ENCODE results near the gene TUBA1C. TPM values are rescaled to one million over a fixed set of nuclear protein-coding genes. Genes with fewer than 3 reads are reported as not detected.

TUBA1C gene
- total and polyA plus RNA-seq, 2 of the 4 experiments (the other 2 are of a cell fraction), result 1,420 to 2,555 TPM

DNA sequence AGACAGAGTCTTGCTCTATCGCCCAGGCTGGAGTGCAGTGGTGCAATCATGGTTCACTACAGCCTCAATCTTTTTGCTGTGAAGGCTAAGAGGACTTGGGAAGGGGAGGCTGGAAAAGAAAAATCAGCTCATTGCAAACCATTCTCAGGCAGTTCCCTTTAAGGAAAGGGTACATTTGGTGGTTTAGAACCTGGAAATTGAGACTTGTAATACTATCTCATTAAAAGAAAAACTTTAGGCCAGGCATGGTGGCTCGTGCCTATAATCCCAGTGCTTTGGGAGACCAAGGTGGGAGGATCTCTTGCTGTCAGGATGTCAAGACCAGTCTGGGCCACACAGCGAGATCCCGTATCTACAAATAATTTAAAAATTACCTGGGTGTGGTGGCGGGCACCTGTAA is 21.3 kb upstream of the TUBA1C start:
- POLR2A ChIA-PET (ENCODE audit: unreplicated experiment), result interaction anchor here (0.6 to 2.0 kb wide), 4 partner anchors 9 to 116 kb away, joined by 3 to 6 read pairs (median 4); partner anchors contain the start of gene TUBA1C
- WGBS, 2 experiments (ENCODE audit: extremely low coverage in 2 of 2, insufficient read length in 1 of 2), result no CpG with 5 or more reads among the region's 5 CpGs
- H3K56ac ChIP-seq (ENCODE audit: extremely low read depth, insufficient read depth, low read length), result no peak overlapping the region
- no peak overlapping the region for H3K4me3 ChIP-seq (ENCODE audit: insufficient read depth, low read depth, low read length)
- peak overlapping the region; percentile 92 for H3K27ac ChIP-seq (ENCODE audit: insufficient read depth, low read length)
- H3K36me3 ChIP-seq (ENCODE audit: control insufficient read depth, insufficient read depth, low read length), result no peaks in the 10 kb centered on the region
- no peak for ATAC-seq (ENCODE audit: low read depth)
- H4K5ac ChIP-seq (ENCODE audit: low read depth, low read length), result peak overlapping the region; percentile 84
- H2BK20ac ChIP-seq (ENCODE audit: low read depth, low read length), result peak overlapping the region; percentile 86
- no peak overlapping the region for H3K4me2 ChIP-seq (ENCODE audit: low read depth, low read length)
- H2AFZ ChIP-seq (replicated peaks; ENCODE audit: low read length, poor library complexity), result no peak overlapping the region
- H3K9me1 ChIP-seq (ENCODE audit: insufficient read depth, low read length), result peaks cover 11% of the 10 kb centered on the region
- CTCF ChIA-PET, result interaction anchor here (0.6 to 1.6 kb wide), 8 partner anchors 11 to 506 kb away, joined by 3 to 6 read pairs (median 4); no protein-coding TSS in a partner anchor
- peak overlapping the region; percentile 86 for H3K14ac ChIP-seq (replicated peaks; ENCODE audit: low read depth, low read length)
- in situ Hi-C loops (cut with MboI; ENCODE audit: low sequenced_read_pairs), result no loop called here
- H2BK15ac ChIP-seq (ENCODE audit: low read depth, low read length), result peak overlapping the region; percentile 74; the same call in 2 of the 3 replicates
- H2AK9ac ChIP-seq (replicated peaks; ENCODE audit: low read depth, low read length, poor library complexity), result no peak overlapping the region
- dilution Hi-C loops (cut with HindIII; ENCODE audit: low sequenced_read_pairs, unreplicated experiment), result no loop called here
- H3K4ac ChIP-seq (ENCODE audit: low read depth, low read length), result peak overlapping the region; percentile 87
- TF ChIP-seq BHLHE40 (IDR thresholded peaks at IDR 0.05; ENCODE audit: low read depth, low read length) (no peak), MAZ (IDR thresholded peaks at IDR 0.05; ENCODE audit: borderline replicate concordance, low read depth, low read length) (no peak), MXI1 (IDR thresholded peaks at IDR 0.05; ENCODE audit: borderline replicate concordance, low read depth, low read length) (no peak), RAD21 (IDR thresholded peaks at IDR 0.05; ENCODE audit: low read length) (no peak), RCOR1 (IDR thresholded peaks at IDR 0.05; ENCODE audit: insufficient replicate concordance, low read length) (no peak), RFX5 (IDR thresholded peaks at IDR 0.05; ENCODE audit: low read depth, low read length) (no peak), NFE2L2 (IDR thresholded peaks at IDR 0.05; ENCODE audit: low read depth, low read length) (no peak), CHD1 (IDR thresholded peaks at IDR 0.05; ENCODE audit: low read depth, low read length) (no peak), SMC3 (IDR thresholded peaks at IDR 0.05; ENCODE audit: low read depth, low read length) (no peak), FOS (IDR thresholded peaks at IDR 0.05; ENCODE audit: low read depth, low read length) (no peak), MAFK (IDR thresholded peaks at IDR 0.05; ENCODE audit: low read depth, low read length) (no peak)
- TF ChIP-seq, protein P1, sequence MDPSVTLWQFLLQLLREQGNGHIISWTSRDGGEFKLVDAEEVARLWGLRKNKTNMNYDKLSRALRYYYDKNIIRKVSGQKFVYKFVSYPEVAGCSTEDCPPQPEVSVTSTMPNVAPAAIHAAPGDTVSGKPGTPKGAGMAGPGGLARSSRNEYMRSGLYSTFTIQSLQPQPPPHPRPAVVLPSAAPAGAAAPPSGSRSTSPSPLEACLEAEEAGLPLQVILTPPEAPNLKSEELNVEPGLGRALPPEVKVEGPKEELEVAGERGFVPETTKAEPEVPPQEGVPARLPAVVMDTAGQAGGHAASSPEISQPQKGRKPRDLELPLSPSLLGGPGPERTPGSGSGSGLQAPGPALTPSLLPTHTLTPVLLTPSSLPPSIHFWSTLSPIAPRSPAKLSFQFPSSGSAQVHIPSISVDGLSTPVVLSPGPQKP (IDR thresholded peaks at IDR 0.05; ENCODE audit: borderline replicate concordance, low read depth, low read length), result no peak
- TF ChIP-seq, protein P2, sequence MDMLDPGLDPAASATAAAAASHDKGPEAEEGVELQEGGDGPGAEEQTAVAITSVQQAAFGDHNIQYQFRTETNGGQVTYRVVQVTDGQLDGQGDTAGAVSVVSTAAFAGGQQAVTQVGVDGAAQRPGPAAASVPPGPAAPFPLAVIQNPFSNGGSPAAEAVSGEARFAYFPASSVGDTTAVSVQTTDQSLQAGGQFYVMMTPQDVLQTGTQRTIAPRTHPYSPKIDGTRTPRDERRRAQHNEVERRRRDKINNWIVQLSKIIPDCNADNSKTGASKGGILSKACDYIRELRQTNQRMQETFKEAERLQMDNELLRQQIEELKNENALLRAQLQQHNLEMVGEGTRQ (IDR thresholded peaks at IDR 0.05; ENCODE audit: low read depth, low read length), result no peak
- TF ChIP-seq, protein P3, sequence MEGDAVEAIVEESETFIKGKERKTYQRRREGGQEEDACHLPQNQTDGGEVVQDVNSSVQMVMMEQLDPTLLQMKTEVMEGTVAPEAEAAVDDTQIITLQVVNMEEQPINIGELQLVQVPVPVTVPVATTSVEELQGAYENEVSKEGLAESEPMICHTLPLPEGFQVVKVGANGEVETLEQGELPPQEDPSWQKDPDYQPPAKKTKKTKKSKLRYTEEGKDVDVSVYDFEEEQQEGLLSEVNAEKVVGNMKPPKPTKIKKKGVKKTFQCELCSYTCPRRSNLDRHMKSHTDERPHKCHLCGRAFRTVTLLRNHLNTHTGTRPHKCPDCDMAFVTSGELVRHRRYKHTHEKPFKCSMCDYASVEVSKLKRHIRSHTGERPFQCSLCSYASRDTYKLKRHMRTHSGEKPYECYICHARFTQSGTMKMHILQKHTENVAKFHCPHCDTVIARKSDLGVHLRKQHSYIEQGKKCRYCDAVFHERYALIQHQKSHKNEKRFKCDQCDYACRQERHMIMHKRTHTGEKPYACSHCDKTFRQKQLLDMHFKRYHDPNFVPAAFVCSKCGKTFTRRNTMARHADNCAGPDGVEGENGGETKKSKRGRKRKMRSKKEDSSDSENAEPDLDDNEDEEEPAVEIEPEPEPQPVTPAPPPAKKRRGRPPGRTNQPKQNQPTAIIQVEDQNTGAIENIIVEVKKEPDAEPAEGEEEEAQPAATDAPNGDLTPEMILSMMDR (conservative IDR thresholded peaks at IDR 0.05; ENCODE audit: low read depth, low read length), result no peak
- H4K8ac ChIP-seq (ENCODE audit: low read depth in 2 of 2, low read length in 2 of 2), result peak overlapping the region in 1 of 2 experiments; percentile 82; a peak in 3 of 4 replicates
- H3K27me3 ChIP-seq (ENCODE audit: control insufficient read depth, insufficient read depth, low read length), result no peaks in the 10 kb centered on the region
- H3K9ac ChIP-seq (ENCODE audit: low read depth, low read length), result peak overlapping the region; percentile 46; the same call in 1 of the 2 replicates
- peaks cover 12% of the 10 kb centered on the region for H3K4me1 ChIP-seq (ENCODE audit: control insufficient read depth, insufficient read depth, low read length)
- H3K9me3 ChIP-seq (ENCODE audit: control insufficient read depth, insufficient read depth, low read length), result no peaks in the 10 kb centered on the region
- DNase-seq, result no peak
- intact Hi-C loops (cut with micrococcal nuclease), result no loop called here
- H2BK5ac ChIP-seq (ENCODE audit: low read depth, low read length, poor library complexity, severe bottlenecking), result peak overlapping the region; percentile 92
- no peaks in the 10 kb centered on the region for H4K20me1 ChIP-seq (ENCODE audit: insufficient read depth, low read length)
- H3K23ac ChIP-seq (ENCODE audit: low read depth, low read length), result peak overlapping the region; percentile 72; the same call in 1 of the 2 replicates
- H2BK120ac ChIP-seq (ENCODE audit: low read depth, low read length), result peak overlapping the region; percentile 91
- BruUV-seq (replicated peaks), result no TSS peak
- H2AK5ac ChIP-seq (ENCODE audit: low read depth, low read length), result peak overlapping the region; percentile 67; the same call in 1 of the 2 replicates
- H4K91ac ChIP-seq (ENCODE audit: insufficient read depth, low read depth, low read length), result peak overlapping the region; percentile 79
- H3K18ac ChIP-seq (ENCODE audit: low read depth, low read length), result peak overlapping the region; percentile 90
- H3K79me1 ChIP-seq (ENCODE audit: low read depth in 1 of 2, low read length in 2 of 2), result peaks cover 3 to 28% of the 10 kb centered on the region in 2 experiments; a peak in 3 of 4 replicates

Measured in IMR-90 (cell line).